DOHH2 (cell line): Measurements from ENCODE around the gene FAM83C.

Experiments used
- H3F3A ChIP-seq: fragments of 200-600 bp; sonication (generic), shearing (Covaris generic); 2 replicates; pipeline ENCODE4 v1.6.0; 2016; ENCODE audit warnings: antibody characterized with exemption, mild to moderate bottlenecking; ENCODE audit not compliant: control insufficient read depth, insufficient read depth
- H3K27ac ChIP-seq: fragments of 200-600 bp; sonication (generic); 2 replicates; pipeline ENCODE4 v1.5.1; 2014; ENCODE audit warnings: low read depth, mild to moderate bottlenecking, low read length, moderate library complexity
- H3K27me3 ChIP-seq: fragments of 200-600 bp; sonication (generic); 2 replicates; pipeline ENCODE4 v1.6.1; 2014; ENCODE audit warnings: mild to moderate bottlenecking, low read length, mixed read lengths; ENCODE audit not compliant: control insufficient read depth
- H3K36me3 ChIP-seq: fragments of 200-600 bp; sonication (generic); 2 replicates; pipeline ENCODE4 v1.6.1; 2014; ENCODE audit warnings: mild to moderate bottlenecking, low read length, moderate library complexity, mixed read lengths; ENCODE audit not compliant: control insufficient read depth
- H3K4me1 ChIP-seq: fragments of 200-600 bp; sonication (generic); 2 replicates; pipeline ENCODE4 v1.6.1; 2014; ENCODE audit warnings: mild to moderate bottlenecking, low read length, mixed read lengths; ENCODE audit not compliant: control insufficient read depth
- H3K4me2 ChIP-seq: fragments of 200-600 bp; sonication (generic); 2 replicates; pipeline ENCODE4 v1.6.0; 2014; ENCODE audit warnings: mild to moderate bottlenecking, low read length, moderate library complexity
- H3K4me3 ChIP-seq: fragments of 200-600 bp; sonication (generic); 2 replicates; pipeline ENCODE4 v1.5.1; 2014; ENCODE audit warnings: mild to moderate bottlenecking, low read length, mixed read lengths
- H3K79me2 ChIP-seq: fragments of 200-600 bp; sonication (generic); 2 replicates; pipeline ENCODE4 v1.6.1; 2014; ENCODE audit warnings: mild to moderate bottlenecking, low read length, mixed read lengths; ENCODE audit not compliant: control insufficient read depth
- H3K9me2 ChIP-seq: fragments of 200-600 bp; sonication (generic); replicated peaks from 2 replicates; pipeline ENCODE4 v1.6.1; 2014; ENCODE audit warnings: mild to moderate bottlenecking, low read length, mixed read lengths; ENCODE audit not compliant: control insufficient read depth
- H3K9me3 ChIP-seq: fragments of 200-600 bp; sonication (generic); 2 replicates; pipeline ENCODE4 v1.6.1; 2014; ENCODE audit warnings: antibody characterized with exemption, low read length, mixed read lengths; ENCODE audit not compliant: control insufficient read depth, insufficient read depth
- H4K20me1 ChIP-seq: fragments of 200-600 bp; sonication (generic); 2 replicates; pipeline ENCODE4 v1.6.0; 2014; ENCODE audit warnings: low read depth, mild to moderate bottlenecking, antibody characterized with exemption, low read length, moderate library complexity; ENCODE audit not compliant: control insufficient read depth, insufficient read depth
- CTCF ChIP-seq: fragments of 200-600 bp; sonication (generic); IDR thresholded peaks from one replicate; pipeline ENCODE4 v1.5.1; 2014; ENCODE audit warnings: antibody characterized with exemption, mild to moderate bottlenecking, low read depth, low read length; ENCODE audit not compliant: poor library complexity, severe bottlenecking
- EZH2phosphoT487 ChIP-seq: fragments of 200-600 bp; sonication (generic); IDR thresholded peaks from 2 replicates; pipeline ENCODE4 v1.6.1; 2017; ENCODE audit warnings: borderline replicate concordance, mild to moderate bottlenecking, antibody characterized with exemption, low read length, moderate library complexity, mixed read lengths

FAM83C gene

GRCh38 chr20:35303382-35303734 is 11.1 kb upstream of the FAM83C start:
- no peaks in the 10 kb centered on the region for H4K20me1 ChIP-seq
- H3K36me3 ChIP-seq = peaks cover 4% of the 10 kb centered on the region; the same call in 1 of the 2 replicates
- H3K79me2 ChIP-seq = no peaks in the 10 kb centered on the region
- H3K4me3 ChIP-seq = no peak overlapping the region
- no peaks in the 10 kb centered on the region for H3K9me2 ChIP-seq
- no peaks in the 10 kb centered on the region for H3F3A ChIP-seq
- no peaks in the 10 kb centered on the region for H3K27me3 ChIP-seq
- no peak overlapping the region for H3K4me2 ChIP-seq
- TF ChIP-seq EZH2phosphoT487 (no peak), CTCF (no peak)
- H3K9me3 ChIP-seq = no peaks in the 10 kb centered on the region
- H3K4me1 ChIP-seq = peaks cover 7% of the 10 kb centered on the region; the same call in 1 of the 2 replicates
- no peak overlapping the region for H3K27ac ChIP-seq

GRCh38 chr20:35302421-35303335 is 10.5 kb upstream of the FAM83C start:
- Histone ChIP-seq H3K4me2 (no peak overlapping the region), H3K27ac (no peak overlapping the region), H3K9me2 (no peaks in the 10 kb centered on the region)

GRCh38 chr20:35301426-35301825 is 9.2 kb upstream of the FAM83C start:
- H4K20me1 ChIP-seq = no peaks in the 10 kb centered on the region
- H3K36me3 ChIP-seq = peaks cover 4% of the 10 kb centered on the region; the same call in 1 of the 2 replicates
- H3K9me3 ChIP-seq = no peaks in the 10 kb centered on the region
- TF ChIP-seq CTCF (no peak), EZH2phosphoT487 (no peak)
- no peaks in the 10 kb centered on the region for H3F3A ChIP-seq
- no peaks in the 10 kb centered on the region; the same call in 1 of the 2 replicates for H3K27me3 ChIP-seq
- peaks cover 7% of the 10 kb centered on the region; the same call in 1 of the 2 replicates for H3K4me1 ChIP-seq
- no peak overlapping the region for H3K4me2 ChIP-seq
- H3K79me2 ChIP-seq = no peaks in the 10 kb centered on the region
- H3K27ac ChIP-seq = no peak overlapping the region
- no peaks in the 10 kb centered on the region for H3K9me2 ChIP-seq
- no peak overlapping the region for H3K4me3 ChIP-seq

More at GRCh38 chr20:35302421-35303335, 10.5 kb upstream of the FAM83C start:
- Histone ChIP-seq H3K9me3 (no peaks in the 10 kb centered on the region), H3K36me3 (peaks cover 4% of the 10 kb centered on the region; the same call in 1 of the 2 replicates), H3F3A (no peaks in the 10 kb centered on the region), H3K27me3 (no peaks in the 10 kb centered on the region), H3K79me2 (no peaks in the 10 kb centered on the region), H3K4me3 (no peak overlapping the region), H4K20me1 (no peaks in the 10 kb centered on the region), H3K4me1 (peaks cover 7% of the 10 kb centered on the region; the same call in 1 of the 2 replicates)
- TF ChIP-seq EZH2phosphoT487 (no peak), CTCF (no peak)
